SK-N-SH (cell line): ENCODE data around the gene SAMD4A. TPM values are rescaled to one million over a fixed set of nuclear protein-coding genes. Genes with fewer than 3 reads are reported as not detected.

Source experiments
- CTCF ChIA-PET: fragments of 300-600, 350-600 bp; formaldehyde crosslinking; extraction: SDS; loops from one replicate; lab custom pipeline; 2021; lab: Yijun Ruan, JAX
- POLR2A ChIA-PET: fragments of 350-600 bp; sonication (Branson Sonifier 250); formaldehyde crosslinking; extraction: SDS; loops from one replicate; lab custom pipeline; 2020; ENCODE audit warnings: antibody characterized with exemption, inconsistent platforms; lab: Yijun Ruan, JAX
- DNase-seq: peaks from one replicate; pipeline ENCODE4 v3.0.0; 2012
- H2AFZ ChIP-seq: fragments of 200-600 bp; sonication (generic); 2 replicates; pipeline ENCODE4 v1.8.1; 2016; ENCODE audit warnings: antibody characterized with exemption, mild to moderate bottlenecking, low read depth
- H3F3A ChIP-seq: fragments of 200-600 bp; sonication (generic); replicated peaks from 2 replicates; pipeline ENCODE3; 2016; ENCODE audit warnings: antibody characterized with exemption, mild to moderate bottlenecking; ENCODE audit not compliant: insufficient read depth
- H3K27ac ChIP-seq, 2 experiments: fragments of 200-500 bp in 1 of 2; fragments of 200-600 bp in 1 of 2; sonication (Bioruptor generic) in 1 of 2; sonication (generic), shearing (Covaris generic) in 1 of 2; 2 replicates each; pipeline versions ENCODE4 v1.5.1 to v1.6.1; 2014 to 2016; ENCODE audit warnings: low read depth in 2 of 2, inconsistent platforms in 1 of 2, low read length in 1 of 2, mild to moderate bottlenecking in 1 of 2, mixed read lengths in 1 of 2
- H3K27me3 ChIP-seq: fragments of 200-600 bp; sonication (generic), shearing (Covaris generic); 2 replicates; pipeline ENCODE4 v1.6.1; 2016; ENCODE audit warnings: mixed run types; ENCODE audit not compliant: insufficient read depth
- H3K36me3 ChIP-seq, 2 experiments: fragments of 200-500 bp in 1 of 2; fragments of 200-600 bp in 1 of 2; sonication (Bioruptor generic) in 1 of 2; sonication (generic) in 1 of 2; replicated peaks in 1 of 2; 2 replicates each; pipeline versions ENCODE3 to v1.5.1; 2014 to 2016; ENCODE audit warnings: low read length in 1 of 2, mild to moderate bottlenecking in 1 of 2; ENCODE audit not compliant: insufficient read depth in 2 of 2, control insufficient read depth in 1 of 2
- H3K4me1 ChIP-seq, 2 experiments: fragments of 200-500 bp in 1 of 2; fragments of 200-600 bp in 1 of 2; sonication (Bioruptor generic) in 1 of 2; sonication (generic), shearing (Covaris generic) in 1 of 2; 2 replicates each; pipeline versions ENCODE4 v1.5.1 to v1.6.1; 2014 to 2016; ENCODE audit warnings: low read depth in 1 of 2, low read length in 1 of 2, mixed run types in 1 of 2; ENCODE audit not compliant: insufficient read depth in 2 of 2, control insufficient read depth in 1 of 2
- H3K4me2 ChIP-seq: fragments of 200-600 bp; sonication (generic), shearing (Covaris generic); 2 replicates; pipeline ENCODE4 v1.6.1; 2017; ENCODE audit warnings: mixed run types
- H3K4me3 ChIP-seq, 2 experiments: fragments of 200-500 bp in 1 of 2; fragments of 200-600 bp in 1 of 2; sonication (Bioruptor generic) in 1 of 2; sonication (generic), shearing (Covaris generic) in 1 of 2; 2 replicates each; pipeline versions ENCODE4 v1.5.1 to v1.8.1; 2014 to 2016; ENCODE audit warnings: low read depth in 2 of 2, inconsistent platforms in 1 of 2, low read length in 1 of 2, mild to moderate bottlenecking in 1 of 2, mixed read lengths in 1 of 2, moderate library complexity in 1 of 2
- H3K79me2 ChIP-seq: fragments of 200-600 bp; sonication (generic); 2 replicates; pipeline ENCODE4 v1.8.1; 2017; ENCODE audit warnings: mild to moderate bottlenecking; ENCODE audit not compliant: insufficient read depth
- H3K9ac ChIP-seq: fragments of 200-600 bp; sonication (generic); 2 replicates; pipeline ENCODE4 v1.6.1; 2017; ENCODE audit warnings: mixed run types
- H3K9me2 ChIP-seq: fragments of 200-600 bp; sonication (generic); 2 replicates; pipeline ENCODE4 v1.6.1; 2017; ENCODE audit warnings: mixed run types
- H3K9me3 ChIP-seq: fragments of 200-600 bp; sonication (generic); 2 replicates; pipeline ENCODE4 v1.6.1; 2017; ENCODE audit warnings: mixed run types, mild to moderate bottlenecking, moderate library complexity
- H4K20me1 ChIP-seq: fragments of 200-600 bp; sonication (generic); 2 replicates; pipeline ENCODE4 v1.6.1; 2017; ENCODE audit warnings: mild to moderate bottlenecking, mixed run types; ENCODE audit not compliant: insufficient read depth
- CTCF ChIP-seq: fragments of 200-600 bp; sonication (generic); IDR thresholded peaks from 2 replicates; pipeline ENCODE4 v1.6.1; 2017; ENCODE audit warnings: antibody characterized with exemption, mild to moderate bottlenecking, moderate library complexity
- ELF1 ChIP-seq: IDR thresholded peaks from 2 replicates; pipeline ENCODE4 v1.4.0; 2012
- EZH2phosphoT487 ChIP-seq: fragments of 200-600 bp; sonication (generic); IDR thresholded peaks from 2 replicates; pipeline ENCODE4 v1.6.1; 2017; ENCODE audit warnings: low read depth, mixed run types, mild to moderate bottlenecking, antibody characterized with exemption, moderate library complexity, borderline replicate concordance
- FOSL2 ChIP-seq: IDR thresholded peaks from 2 replicates; pipeline ENCODE4 v1.4.0; 2012; ENCODE audit warnings: low read depth, mild to moderate bottlenecking, moderate library complexity, borderline replicate concordance
- FOXJ3 ChIP-seq: sonication (generic); formaldehyde crosslinking; IDR thresholded peaks from 2 replicates; pipeline ENCODE4 v1.5.1; 2020; ENCODE audit warnings: mild to moderate bottlenecking, missing genetic modification reagents
- GATA2 ChIP-seq: sonication (generic); formaldehyde crosslinking; IDR thresholded peaks from 2 replicates; pipeline ENCODE4 v1.5.0; 2020; ENCODE audit warnings: mild to moderate bottlenecking, missing genetic modification reagents
- JUND ChIP-seq: IDR thresholded peaks from 2 replicates; pipeline ENCODE4 v1.4.0; 2012
- NFIC ChIP-seq: IDR thresholded peaks from 2 replicates; pipeline ENCODE4 v1.4.0; 2012; ENCODE audit warnings: borderline replicate concordance
- PBX3 ChIP-seq: IDR thresholded peaks from 2 replicates; pipeline ENCODE4; 2012
- POLR2AphosphoS5 ChIP-seq: IDR thresholded peaks from 2 replicates; pipeline ENCODE4 v1.6.1; 2012; ENCODE audit warnings: low read depth, low read length
- RAD21 ChIP-seq: IDR thresholded peaks from 2 replicates; pipeline ENCODE4 v1.6.1; 2012; ENCODE audit warnings: mild to moderate bottlenecking, low read length
- SMC3 ChIP-seq: IDR thresholded peaks from 2 replicates; pipeline ENCODE4 v1.6.1; 2012; ENCODE audit warnings: low read depth, low read length, improper control_type of control experiment
- TCF12 ChIP-seq: IDR thresholded peaks from 2 replicates; pipeline ENCODE4 v1.4.0; 2012
- ZBTB33 ChIP-seq: IDR thresholded peaks from 2 replicates; pipeline ENCODE4 v1.4.0; 2012; ENCODE audit warnings: low read depth, borderline replicate concordance
- WGBS: methylation state at CpG from one replicate; pipeline ENCODE4 v1.1.6; 2017; ENCODE audit warnings: low lambda C conversion rate; 5-methylcytosine and 5-hydroxymethylcytosine counted together
- polyA plus RNA-seq, 3 experiments: library from polyadenylated mRNA; depleted of rRNA; stranded (reverse); fragments of >200 nt; gene quantifications; 2 replicates each; pipeline ENCODE4 v1.2.3, GENCODE V29; 2012

SAMD4A gene
- polyA plus RNA-seq, 1 of the 3 experiments (the other 2 are of a cell fraction), result 5.0 TPM

GRCh38 chr14:54529811-54530210 lies 37.1 kb upstream of the SAMD4A start:
- H4K20me1 ChIP-seq, result no peaks in the 10 kb centered on the region
- POLR2A ChIA-PET, result no interaction called here
- no peaks in the 10 kb centered on the region for H3K9me3 ChIP-seq
- H3K36me3 ChIP-seq, result peaks cover 18 to 29% of the 10 kb centered on the region in 2 experiments
- no peaks in the 10 kb centered on the region for H3K9me2 ChIP-seq
- H3K79me2 ChIP-seq, result no peaks in the 10 kb centered on the region
- H3K27ac ChIP-seq, result no peak overlapping the region
- no peaks in the 10 kb centered on the region for H3K27me3 ChIP-seq
- TF ChIP-seq GATA2 (CRISPR knock-in tag) (no peak), RAD21 (no peak), FOXJ3 (CRISPR knock-in tag) (no peak), FOSL2 (peak; percentile 29; the same call in 1 of the 2 replicates), NFIC (peak; percentile 78; the same call in 1 of the 2 replicates), CTCF (no peak), ZBTB33 (no peak), TCF12 (peak; percentile 47; the same call in 1 of the 2 replicates), SMC3 (no peak), PBX3 (peak; percentile 48; the same call in 1 of the 2 replicates), JUND (no peak), POLR2AphosphoS5 (no peak), ELF1 (no peak), EZH2phosphoT487 (no peak)
- WGBS, result 11% methylated on average over 1 of the region's 1 CpG
- H3K4me2 ChIP-seq, result no peak overlapping the region
- H3K4me1 ChIP-seq, result no peaks in the 10 kb centered on the region; a peak in 2 of 4 replicates
- H3F3A ChIP-seq, result peaks cover 6% of the 10 kb centered on the region
- CTCF ChIA-PET, result interaction anchor here (0.9 to 1.9 kb wide), 3 partner anchors 15 to 244 kb away, joined by 3 to 5 read pairs (median 5); no protein-coding TSS in a partner anchor
- H2AFZ ChIP-seq, result no peak overlapping the region
- DNase-seq, result no peak
- no peak overlapping the region for H3K9ac ChIP-seq
- no peak overlapping the region for H3K4me3 ChIP-seq
